SK-N-SH treated with all-trans-retinoic acid at 6 μM for 48 hours (cell line): Measurements from ENCODE around the gene TRAPPC2L.

Experiments used
- ATAC-seq: fragments of 200-7000 bp; cut with Tn5 transposase; 3 replicates; pipeline ENCODE4 v1.9.1; 2020; ENCODE audit warnings: mild to moderate bottlenecking, moderate library complexity
- ARNTL ChIP-seq: fragments of 450-650 bp; formaldehyde crosslinking; IDR thresholded peaks from 2 replicates; pipeline ENCODE4 v1.5.0; 2020; ENCODE audit warnings: low read depth, mild to moderate bottlenecking, moderate library complexity, borderline replicate concordance
- BACH2 ChIP-seq: fragments of 250-450 bp; sonication (Bioruptor Pico); IDR thresholded peaks from 2 replicates; pipeline ENCODE4 v1.9.0; 2021; ENCODE audit warnings: mild to moderate bottlenecking, borderline replicate concordance
- CSDC2 ChIP-seq: fragments of 250-450 bp; sonication (Bioruptor Pico); IDR thresholded peaks from 2 replicates; pipeline ENCODE4 v1.5.0; 2020; ENCODE audit warnings: mild to moderate bottlenecking, moderate library complexity
- ESRRG ChIP-seq: fragments of 250-450 bp; sonication (Bioruptor Pico); IDR thresholded peaks from 2 replicates; pipeline ENCODE4 v1.6.1; 2021; ENCODE audit warnings: mild to moderate bottlenecking
- GLIS3 ChIP-seq: fragments of 250-450 bp; sonication (Bioruptor Pico); IDR thresholded peaks from 2 replicates; pipeline ENCODE4 v1.5.0; 2020; ENCODE audit warnings: mild to moderate bottlenecking, moderate library complexity
- ISL1 ChIP-seq: fragments of 250-450 bp; sonication (Bioruptor Pico); IDR thresholded peaks from 2 replicates; pipeline ENCODE4 v2.1.2; 2022; ENCODE audit warnings: mild to moderate bottlenecking, moderate library complexity
- OSR1 ChIP-seq: fragments of 250-450 bp; sonication (Bioruptor Pico); IDR thresholded peaks from 2 replicates; pipeline ENCODE4 v1.8.0; 2022; ENCODE audit warnings: moderate library complexity, mild to moderate bottlenecking, inconsistent platforms
- PPARA ChIP-seq: fragments of 250-450 bp; sonication (Bioruptor Pico); IDR thresholded peaks from 2 replicates; pipeline ENCODE4 v1.5.0; 2020; ENCODE audit warnings: mild to moderate bottlenecking, borderline replicate concordance
- RARB ChIP-seq: fragments of 250-450 bp; sonication (Bioruptor Pico); IDR thresholded peaks from 2 replicates; pipeline ENCODE4 v1.8.0; 2021; ENCODE audit warnings: mild to moderate bottlenecking, moderate library complexity
- SNAI2 ChIP-seq: fragments of 250-450 bp; sonication (Bioruptor Pico); IDR thresholded peaks from 2 replicates; pipeline ENCODE4 v1.5.0; 2020; ENCODE audit warnings: mild to moderate bottlenecking, moderate library complexity
- TCF4 ChIP-seq: fragments of 250-450 bp; sonication (Bioruptor Pico); IDR thresholded peaks from 2 replicates; pipeline ENCODE4 v1.8.0; 2021; ENCODE audit warnings: mild to moderate bottlenecking, moderate library complexity, borderline replicate concordance
- ZC3H10 ChIP-seq: fragments of 250-450 bp; sonication (Bioruptor Pico); IDR thresholded peaks from 2 replicates; pipeline ENCODE4 v1.5.1; 2021; ENCODE audit warnings: mild to moderate bottlenecking, moderate library complexity
- ZFP3 ChIP-seq: fragments of 250-450 bp; sonication (Bioruptor Pico); IDR thresholded peaks from 2 replicates; pipeline ENCODE4 v1.5.0; 2020; ENCODE audit warnings: mild to moderate bottlenecking, moderate library complexity
- ZNF565 ChIP-seq: fragments of 450-650 bp; formaldehyde crosslinking; conservative IDR thresholded peaks from 2 replicates; pipeline ENCODE4 v1.5.0; 2020; ENCODE audit warnings: low read depth, mild to moderate bottlenecking, moderate library complexity
- ZNF70 ChIP-seq: fragments of 450-650 bp; formaldehyde crosslinking; IDR thresholded peaks from 2 replicates; pipeline ENCODE4 v1.5.0; 2020; ENCODE audit warnings: mild to moderate bottlenecking, moderate library complexity
- ZNF8 ChIP-seq: fragments of 450-650 bp; formaldehyde crosslinking; IDR thresholded peaks from 2 replicates; pipeline ENCODE4 v1.5.0; 2020; ENCODE audit warnings: mild to moderate bottlenecking, moderate library complexity
- TF ChIP-seq, protein P1 (sequence below): fragments of 250-450 bp; sonication (Bioruptor Pico); IDR thresholded peaks from 2 replicates; pipeline ENCODE4 v1.8.0; 2020; ENCODE audit warnings: mild to moderate bottlenecking, moderate library complexity, borderline replicate concordance
- TF ChIP-seq, protein P2 (sequence below): fragments of 250-450 bp; sonication (Bioruptor Pico); IDR thresholded peaks from 2 replicates; pipeline ENCODE4 v1.5.1; 2020; ENCODE audit warnings: low read depth, mild to moderate bottlenecking, moderate library complexity
- TF ChIP-seq, protein P3 (sequence below): fragments of 250-450 bp; sonication (Bioruptor Pico); IDR thresholded peaks from 2 replicates; pipeline ENCODE4 v1.8.0; 2021; ENCODE audit warnings: low read depth, mild to moderate bottlenecking, moderate library complexity, borderline replicate concordance

Gene TRAPPC2L

DNA sequence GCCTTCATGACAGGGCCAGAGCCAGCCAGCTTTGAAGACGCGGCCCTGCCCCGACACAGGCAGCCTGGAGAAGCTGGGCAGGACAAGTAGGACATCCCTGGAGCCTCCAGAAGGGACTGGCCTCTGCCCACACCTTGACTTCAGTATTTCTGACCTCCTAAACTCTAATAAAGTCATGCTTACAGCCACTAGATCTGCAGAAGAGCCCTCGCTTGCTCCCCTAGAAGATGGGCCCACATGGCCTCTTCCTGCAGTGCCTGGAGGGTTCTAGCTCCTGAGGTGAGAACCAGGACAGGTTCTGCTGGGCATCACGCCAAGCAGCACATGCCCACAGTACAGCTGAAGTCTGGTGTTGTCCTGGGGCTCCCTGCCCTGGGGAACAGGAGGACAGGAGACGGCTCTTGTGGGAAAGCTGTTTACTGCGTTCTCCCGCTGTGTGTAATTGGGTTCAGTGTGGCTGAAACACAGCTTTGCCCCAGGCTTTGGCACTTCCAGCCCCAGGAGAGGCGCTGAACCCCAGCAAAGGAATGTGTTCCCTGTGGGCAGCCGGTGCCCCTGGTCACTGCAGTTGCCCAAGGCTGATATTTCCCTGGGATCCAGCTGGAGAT is 47.8 kb upstream of the TRAPPC2L start:
- no peak for ATAC-seq
- no peak for TF ChIP-seq OSR1 (CRISPR knock-in tag)
- no peak for TF ChIP-seq ZNF70 (CRISPR knock-in tag)
- no peak for TF ChIP-seq GLIS3 (CRISPR knock-in tag)
- TF ChIP-seq RARB (CRISPR knock-in tag) = no peak
- no peak for TF ChIP-seq SNAI2 (CRISPR knock-in tag)
- no peak for TF ChIP-seq PPARA (CRISPR knock-in tag)
- no peak for TF ChIP-seq ISL1 (CRISPR knock-in tag)
- no peak for TF ChIP-seq ZNF565 (CRISPR knock-in tag)
- TF ChIP-seq, protein P1, sequence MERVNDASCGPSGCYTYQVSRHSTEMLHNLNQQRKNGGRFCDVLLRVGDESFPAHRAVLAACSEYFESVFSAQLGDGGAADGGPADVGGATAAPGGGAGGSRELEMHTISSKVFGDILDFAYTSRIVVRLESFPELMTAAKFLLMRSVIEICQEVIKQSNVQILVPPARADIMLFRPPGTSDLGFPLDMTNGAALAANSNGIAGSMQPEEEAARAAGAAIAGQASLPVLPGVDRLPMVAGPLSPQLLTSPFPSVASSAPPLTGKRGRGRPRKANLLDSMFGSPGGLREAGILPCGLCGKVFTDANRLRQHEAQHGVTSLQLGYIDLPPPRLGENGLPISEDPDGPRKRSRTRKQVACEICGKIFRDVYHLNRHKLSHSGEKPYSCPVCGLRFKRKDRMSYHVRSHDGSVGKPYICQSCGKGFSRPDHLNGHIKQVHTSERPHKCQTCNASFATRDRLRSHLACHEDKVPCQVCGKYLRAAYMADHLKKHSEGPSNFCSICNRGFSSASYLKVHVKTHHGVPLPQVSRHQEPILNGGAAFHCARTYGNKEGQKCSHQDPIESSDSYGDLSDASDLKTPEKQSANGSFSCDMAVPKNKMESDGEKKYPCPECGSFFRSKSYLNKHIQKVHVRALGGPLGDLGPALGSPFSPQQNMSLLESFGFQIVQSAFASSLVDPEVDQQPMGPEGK (CRISPR knock-in tag) = no peak
- TF ChIP-seq ARNTL (CRISPR knock-in tag) = no peak
- no peak for TF ChIP-seq ESRRG (CRISPR knock-in tag)
- no peak for TF ChIP-seq ZC3H10
- no peak for TF ChIP-seq ZFP3 (CRISPR knock-in tag)

DNA sequence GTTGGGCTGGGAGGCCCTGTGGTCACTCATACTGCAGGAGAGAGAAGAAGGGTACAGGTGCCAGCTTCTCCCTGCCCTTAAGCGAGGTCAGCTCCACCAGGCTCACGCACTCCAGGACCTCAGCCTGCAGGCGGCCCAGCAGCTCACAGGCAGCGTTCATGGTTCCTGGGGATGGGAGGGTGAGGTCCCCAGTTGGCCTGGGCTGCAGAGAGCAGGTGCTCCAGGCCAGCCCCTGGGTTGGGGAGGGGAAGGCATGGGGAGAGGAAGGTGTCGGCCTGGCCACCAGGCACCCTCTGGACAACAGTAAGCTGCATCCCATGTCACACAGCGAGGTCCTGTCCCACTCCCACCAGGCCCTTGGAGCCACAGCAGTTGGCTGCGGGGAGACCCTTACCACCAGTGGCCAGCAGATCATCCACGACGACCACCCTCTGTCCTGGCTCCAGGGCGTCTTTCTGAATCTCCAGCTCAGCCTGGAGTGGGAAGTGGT is 47.2 kb upstream of the TRAPPC2L start:
- no peak for TF ChIP-seq GLIS3 (CRISPR knock-in tag)
- ATAC-seq = no peak

DNA sequence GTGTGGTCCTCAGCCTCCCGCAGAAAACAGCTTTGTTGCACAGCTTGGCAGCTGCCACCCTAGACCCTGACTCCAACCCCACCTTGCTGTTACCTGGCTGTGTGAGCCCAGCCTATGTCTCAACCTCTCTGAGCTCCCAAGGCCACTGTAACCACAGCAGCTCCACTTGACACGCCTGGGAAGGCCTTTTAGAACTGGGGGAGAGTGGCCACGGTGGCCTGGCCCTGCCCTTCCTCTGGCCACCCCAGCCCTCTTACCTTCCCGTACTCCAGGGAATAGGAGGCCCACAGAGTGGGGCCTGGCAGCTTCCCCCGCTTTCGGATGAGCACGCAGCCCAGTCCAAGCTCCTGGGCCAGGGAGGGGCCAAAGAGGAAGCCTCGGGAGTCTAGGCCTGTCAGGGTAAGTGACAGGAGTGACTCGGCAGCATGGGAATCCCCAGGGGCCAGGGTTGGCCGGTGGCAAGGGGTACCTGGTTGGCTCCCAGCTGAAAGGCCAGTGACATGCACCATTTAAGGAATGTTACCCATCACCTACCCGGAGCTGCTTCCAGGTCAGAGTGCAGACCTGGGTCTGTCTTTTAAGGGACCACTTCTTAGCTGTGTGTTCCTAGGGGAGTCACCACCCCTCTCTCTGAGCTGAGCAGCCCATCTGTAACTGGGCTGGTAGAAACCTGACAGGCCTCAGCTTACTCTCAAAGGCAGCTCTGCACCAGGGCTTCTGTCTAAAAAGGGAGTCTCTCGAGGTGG is 46.6 kb upstream of the TRAPPC2L start:
- no peak for ATAC-seq

DNA sequence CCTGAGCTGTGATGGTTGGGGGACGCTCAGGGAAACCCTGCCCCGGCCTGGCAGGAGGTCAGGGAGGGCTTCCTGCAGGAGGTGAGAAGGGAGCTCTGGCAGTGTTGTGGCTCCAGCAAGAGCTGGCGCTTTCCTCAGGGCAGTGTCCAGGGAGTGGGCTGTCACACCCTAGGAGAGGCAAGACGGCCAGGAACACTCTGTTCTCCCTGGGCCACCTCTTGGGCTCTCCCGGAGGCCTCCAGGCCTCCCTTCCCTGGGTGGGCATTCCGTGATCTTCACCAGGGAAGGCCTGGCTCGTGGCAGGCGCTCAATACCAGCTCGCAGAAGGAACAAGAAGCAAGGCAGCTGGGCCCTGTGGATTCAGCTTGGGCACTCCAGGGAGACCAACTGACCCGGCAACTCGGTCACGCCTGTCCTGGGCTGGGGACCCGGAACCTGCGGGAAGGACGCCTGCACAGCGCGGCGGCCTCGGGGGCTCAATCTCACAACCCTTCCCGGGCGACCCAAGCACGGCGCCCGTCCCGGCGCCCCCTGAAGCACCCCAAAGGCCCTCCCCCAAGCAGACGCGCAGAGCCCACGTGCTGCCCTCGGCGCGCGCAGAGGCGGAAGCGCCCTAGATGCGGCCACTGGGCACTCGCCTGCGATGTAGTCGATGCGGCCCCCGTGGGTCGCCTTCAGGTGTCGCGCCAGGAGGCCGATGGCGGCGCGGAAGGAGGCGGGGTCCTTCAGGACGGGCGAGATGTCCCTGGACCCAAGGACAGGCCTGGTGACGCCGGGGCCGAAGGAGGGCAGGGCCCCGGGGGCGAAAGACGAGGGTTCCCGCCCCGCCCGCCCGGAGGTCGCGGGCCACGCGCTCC is 45.8 kb upstream of the TRAPPC2L start:
- TF ChIP-seq ZNF8 (CRISPR knock-in tag) (no peak), ZFP3 (CRISPR knock-in tag) (no peak), RARB (CRISPR knock-in tag) (no peak), OSR1 (CRISPR knock-in tag) (no peak), CSDC2 (no peak), ZNF565 (CRISPR knock-in tag) (no peak), PPARA (CRISPR knock-in tag) (no peak), ZNF70 (CRISPR knock-in tag) (no peak), SNAI2 (CRISPR knock-in tag) (no peak), TCF4 (no peak), GLIS3 (CRISPR knock-in tag) (no peak)
- TF ChIP-seq, protein P2, sequence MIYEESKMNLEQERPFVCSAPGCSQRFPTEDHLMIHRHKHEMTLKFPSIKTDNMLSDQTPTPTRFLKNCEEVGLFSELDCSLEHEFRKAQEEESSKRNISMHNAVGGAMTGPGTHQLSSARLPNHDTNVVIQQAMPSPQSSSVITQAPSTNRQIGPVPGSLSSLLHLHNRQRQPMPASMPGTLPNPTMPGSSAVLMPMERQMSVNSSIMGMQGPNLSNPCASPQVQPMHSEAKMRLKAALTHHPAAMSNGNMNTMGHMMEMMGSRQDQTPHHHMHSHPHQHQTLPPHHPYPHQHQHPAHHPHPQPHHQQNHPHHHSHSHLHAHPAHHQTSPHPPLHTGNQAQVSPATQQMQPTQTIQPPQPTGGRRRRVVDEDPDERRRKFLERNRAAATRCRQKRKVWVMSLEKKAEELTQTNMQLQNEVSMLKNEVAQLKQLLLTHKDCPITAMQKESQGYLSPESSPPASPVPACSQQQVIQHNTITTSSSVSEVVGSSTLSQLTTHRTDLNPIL (CRISPR knock-in tag) = no peak
- TF ChIP-seq, protein P1 (CRISPR knock-in tag) = no peak
- ATAC-seq = peak; percentile 76

More for the DNA sequence above, 46.6 kb upstream of the TRAPPC2L start:
- TF ChIP-seq ZNF8 (CRISPR knock-in tag) (no peak), SNAI2 (CRISPR knock-in tag) (no peak), ARNTL (CRISPR knock-in tag) (no peak), ZFP3 (CRISPR knock-in tag) (no peak), CSDC2 (no peak), TCF4 (no peak), BACH2 (CRISPR knock-in tag) (no peak), RARB (CRISPR knock-in tag) (no peak)
- TF ChIP-seq, protein P3, sequence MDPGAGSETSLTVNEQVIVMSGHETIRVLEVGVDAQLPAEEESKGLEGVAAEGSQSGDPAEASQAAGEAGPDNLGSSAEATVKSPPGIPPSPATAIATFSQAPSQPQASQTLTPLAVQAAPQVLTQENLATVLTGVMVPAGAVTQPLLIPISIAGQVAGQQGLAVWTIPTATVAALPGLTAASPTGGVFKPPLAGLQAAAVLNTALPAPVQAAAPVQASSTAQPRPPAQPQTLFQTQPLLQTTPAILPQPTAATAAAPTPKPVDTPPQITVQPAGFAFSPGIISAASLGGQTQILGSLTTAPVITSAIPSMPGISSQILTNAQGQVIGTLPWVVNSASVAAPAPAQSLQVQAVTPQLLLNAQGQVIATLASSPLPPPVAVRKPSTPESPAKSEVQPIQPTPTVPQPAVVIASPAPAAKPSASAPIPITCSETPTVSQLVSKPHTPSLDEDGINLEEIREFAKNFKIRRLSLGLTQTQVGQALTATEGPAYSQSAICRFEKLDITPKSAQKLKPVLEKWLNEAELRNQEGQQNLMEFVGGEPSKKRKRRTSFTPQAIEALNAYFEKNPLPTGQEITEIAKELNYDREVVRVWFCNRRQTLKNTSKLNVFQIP (CRISPR knock-in tag) = no peak
- TF ChIP-seq, protein P2 (CRISPR knock-in tag) = no peak
